GM18511 (cell line): ENCODE data around the gene ELANE.
"Not testable (repeated sequence)": the region's sequence is repeated elsewhere in the genome, so short reads cannot be mapped to it uniquely, and the experiment has no call there.

Experiments used
- ATAC-seq: cut with Tn5 transposase; IDR thresholded peaks from one replicate; pipeline ENCODE4 v1.9.1; 2021; ENCODE audit warnings: mild to moderate bottlenecking, moderate library complexity; ENCODE audit not compliant: unreplicated experiment

The ELANE gene

DNA sequence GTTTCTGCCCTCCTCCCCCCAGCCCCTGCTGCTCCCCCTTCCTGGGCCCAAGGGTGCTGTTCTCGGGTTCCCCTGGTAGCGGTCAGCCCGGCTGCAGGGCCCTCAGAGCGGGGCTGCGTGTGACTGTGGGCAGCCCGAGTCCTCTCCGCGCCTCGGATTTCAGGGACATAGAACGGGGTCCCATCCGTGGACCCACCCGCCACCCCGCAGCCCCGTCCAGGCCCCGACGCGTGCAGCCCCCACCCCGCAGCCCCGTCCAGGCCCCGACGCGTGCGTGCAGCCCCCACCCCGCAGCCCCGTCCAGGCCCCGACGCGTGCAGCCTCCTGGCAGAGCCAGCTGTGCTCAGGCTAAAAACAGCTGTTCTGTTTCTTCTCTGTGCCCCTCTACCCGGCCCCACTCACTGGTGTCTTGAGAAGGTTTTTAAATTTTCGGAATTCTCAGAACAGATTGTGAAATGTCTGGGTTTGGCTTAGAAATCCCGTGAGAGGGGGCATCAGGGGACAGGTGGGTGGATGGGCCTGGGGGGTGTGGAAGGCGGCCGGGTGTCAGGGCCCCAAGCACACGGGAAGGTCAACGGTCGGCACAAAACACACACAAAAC lies 16.8 kb upstream of the ELANE start:
- ATAC-seq: no peak

DNA sequence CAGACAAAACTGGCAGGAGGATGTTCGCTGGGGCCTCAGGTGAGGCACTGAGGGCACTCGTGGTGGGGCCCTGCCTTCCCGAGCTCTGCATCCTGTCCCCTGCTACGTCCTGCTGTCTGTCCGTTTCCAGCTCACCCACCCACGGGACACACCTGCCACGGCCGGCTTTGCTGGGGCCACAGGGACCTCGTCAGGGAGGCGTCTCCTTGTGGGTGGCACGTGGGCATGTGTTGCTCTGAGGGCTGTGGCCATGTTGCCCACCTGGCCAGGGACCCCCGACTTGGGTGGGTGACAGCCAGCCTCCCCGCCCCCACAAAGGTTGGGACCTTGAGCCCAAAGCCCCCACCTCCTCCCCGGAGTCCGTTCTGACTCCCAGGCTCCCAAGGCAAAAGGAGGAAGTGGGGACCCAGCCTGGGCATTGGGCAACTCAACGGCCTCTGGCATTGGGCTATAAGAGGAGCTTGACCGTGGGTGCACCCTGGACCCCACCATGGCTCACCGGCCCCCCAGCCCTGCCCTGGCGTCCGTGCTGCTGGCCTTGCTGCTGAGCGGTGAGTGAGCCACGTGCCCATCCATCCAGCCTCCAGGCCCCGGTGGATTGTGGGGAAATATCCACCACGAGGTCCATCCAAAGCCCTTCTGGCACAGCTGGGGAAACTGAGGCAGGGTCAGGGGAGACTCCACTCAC lies 11.4 kb upstream of the ELANE start, which contains the start of gene PRTN3:
Gene PRTN3, plus strand, starts transcription at position 481 of the 688 bp plus-strand sequence. Its CDS starts 10 bp downstream, at position 491.
- no peak for ATAC-seq

DNA sequence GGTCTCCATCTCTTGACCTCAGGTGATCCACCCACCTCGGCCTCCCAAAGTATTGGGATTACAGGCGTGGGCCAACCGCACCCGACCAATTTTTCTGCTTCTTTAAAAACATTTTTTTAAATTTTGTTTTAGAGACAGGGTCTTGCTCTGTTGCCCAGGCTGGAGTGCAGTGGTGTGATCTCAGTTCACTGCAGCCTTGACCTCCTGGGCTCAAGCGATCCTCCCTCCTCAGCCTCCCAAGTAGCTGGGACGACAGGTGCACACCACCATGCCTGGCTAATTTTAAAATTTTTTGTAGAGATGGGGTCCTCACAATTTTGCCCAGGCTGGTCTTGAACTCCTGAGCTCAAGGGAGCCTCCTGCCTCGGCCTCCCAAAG lies 9.3 kb upstream of the ELANE start:
- ATAC-seq: not testable (repeated sequence)

DNA sequence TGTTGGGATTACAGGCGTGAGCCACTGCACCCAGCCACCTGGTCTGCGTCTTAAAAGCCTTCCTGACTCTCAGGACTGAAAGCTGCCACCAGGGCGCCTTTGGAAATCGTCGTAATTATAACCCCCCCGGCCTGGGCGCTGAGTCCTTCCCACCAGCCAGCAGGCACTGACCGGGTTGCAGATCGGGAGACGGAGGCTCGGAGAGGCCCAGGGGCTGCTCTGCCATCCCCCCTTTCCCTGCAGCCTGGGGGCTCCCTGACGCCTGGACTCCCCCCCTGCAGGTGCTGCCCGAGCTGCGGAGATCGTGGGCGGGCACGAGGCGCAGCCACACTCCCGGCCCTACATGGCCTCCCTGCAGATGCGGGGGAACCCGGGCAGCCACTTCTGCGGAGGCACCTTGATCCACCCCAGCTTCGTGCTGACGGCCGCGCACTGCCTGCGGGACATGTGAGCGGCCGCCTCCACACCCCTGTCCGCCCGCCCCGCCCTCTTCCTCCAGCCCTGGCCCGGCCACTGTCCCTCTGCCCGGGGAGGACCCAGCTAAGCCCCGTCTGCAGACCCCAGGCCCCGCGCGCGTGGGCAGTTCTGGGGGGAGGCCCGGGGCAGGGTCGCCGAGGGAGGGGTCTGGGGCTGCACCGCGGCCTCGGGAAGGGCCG lies 8.8 kb upstream of the ELANE start:
- no peak for ATAC-seq

DNA sequence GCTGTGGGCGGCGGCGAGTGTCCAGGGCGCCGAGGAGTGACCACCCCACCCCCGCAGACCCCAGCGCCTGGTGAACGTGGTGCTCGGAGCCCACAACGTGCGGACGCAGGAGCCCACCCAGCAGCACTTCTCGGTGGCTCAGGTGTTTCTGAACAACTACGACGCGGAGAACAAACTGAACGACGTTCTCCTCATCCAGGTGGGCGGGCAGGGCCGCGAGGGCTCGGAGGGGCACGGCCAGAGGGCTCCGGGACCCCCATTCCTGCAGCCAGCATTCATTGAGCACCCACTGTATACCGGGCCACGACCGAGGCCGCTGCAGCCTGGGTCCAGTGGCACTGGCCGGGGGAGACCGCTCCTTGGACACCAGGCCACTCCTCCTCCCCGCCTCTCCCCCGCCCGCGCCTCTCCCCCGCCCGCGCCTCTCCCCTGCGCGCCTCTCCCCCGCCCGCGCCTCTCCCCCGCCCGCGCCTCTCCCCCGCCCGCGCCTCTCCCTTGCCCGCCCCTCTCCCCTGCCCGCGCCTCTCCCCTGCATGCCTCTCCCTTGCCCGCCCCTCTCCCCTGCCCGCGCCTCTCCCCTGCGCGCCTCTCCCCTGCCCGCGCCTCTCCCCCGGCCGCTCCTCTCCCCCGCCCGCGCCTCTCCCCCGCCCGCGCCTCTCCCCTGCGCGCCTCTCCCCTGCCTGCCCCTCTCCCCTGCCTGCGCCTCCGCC lies 8.1 kb upstream of the ELANE start:
- no peak for ATAC-seq

DNA sequence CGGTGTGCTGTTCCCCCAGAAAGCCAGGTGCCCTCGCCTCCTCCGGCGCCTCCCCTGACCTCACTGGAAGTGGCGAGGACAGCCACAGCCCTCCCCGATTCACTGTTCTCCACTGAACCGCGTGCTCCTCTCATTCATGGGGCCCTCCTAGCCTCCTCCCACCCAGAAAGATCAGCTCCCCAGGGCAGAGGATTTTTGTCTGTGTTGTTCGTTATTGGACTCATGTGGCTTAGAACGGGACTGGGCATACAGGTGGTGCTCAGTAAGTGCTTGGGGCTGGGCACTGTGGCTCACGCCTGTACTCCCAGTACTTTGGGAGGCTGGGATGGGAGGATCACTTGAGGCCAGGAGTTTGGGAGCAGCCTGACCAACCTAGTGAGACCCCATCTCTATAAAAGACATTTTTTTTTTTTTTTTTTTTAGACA lies 7.5 kb upstream of the ELANE start:
- ATAC-seq: no peak

DNA sequence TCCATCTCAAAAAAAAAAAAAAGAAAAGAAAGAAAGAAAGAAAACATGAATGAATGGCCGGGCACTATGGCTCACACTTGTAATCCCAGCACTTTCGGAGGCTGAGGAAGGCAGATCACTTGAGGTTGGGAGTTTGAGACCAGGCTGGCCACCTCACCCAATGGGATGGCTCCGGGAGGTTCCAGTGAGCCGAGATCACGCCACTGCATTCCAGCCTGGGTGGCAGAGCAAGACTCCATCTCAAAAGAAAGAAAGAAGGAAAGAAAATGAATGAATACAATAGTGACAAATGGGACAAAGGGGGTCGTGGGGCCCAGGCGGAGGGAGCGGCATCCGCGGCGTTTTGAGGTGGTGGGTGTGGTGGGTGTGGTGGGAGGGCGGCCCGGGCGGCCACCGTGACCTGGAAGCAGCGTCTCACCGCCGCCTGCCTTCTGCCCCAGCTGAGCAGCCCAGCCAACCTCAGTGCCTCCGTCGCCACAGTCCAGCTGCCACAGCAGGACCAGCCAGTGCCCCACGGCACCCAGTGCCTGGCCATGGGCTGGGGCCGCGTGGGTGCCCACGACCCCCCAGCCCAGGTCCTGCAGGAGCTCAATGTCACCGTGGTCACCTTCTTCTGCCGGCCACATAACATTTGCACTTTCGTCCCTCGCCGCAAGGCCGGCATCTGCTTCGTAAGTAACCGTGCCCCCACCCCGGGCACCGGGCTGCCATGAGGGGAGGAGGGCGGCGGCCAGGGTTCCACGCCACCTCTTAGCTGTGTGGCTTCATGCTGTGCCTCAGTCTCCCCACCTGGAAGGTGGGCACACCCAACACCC lies 6.2 kb upstream of the ELANE start:
- no peak for ATAC-seq

DNA sequence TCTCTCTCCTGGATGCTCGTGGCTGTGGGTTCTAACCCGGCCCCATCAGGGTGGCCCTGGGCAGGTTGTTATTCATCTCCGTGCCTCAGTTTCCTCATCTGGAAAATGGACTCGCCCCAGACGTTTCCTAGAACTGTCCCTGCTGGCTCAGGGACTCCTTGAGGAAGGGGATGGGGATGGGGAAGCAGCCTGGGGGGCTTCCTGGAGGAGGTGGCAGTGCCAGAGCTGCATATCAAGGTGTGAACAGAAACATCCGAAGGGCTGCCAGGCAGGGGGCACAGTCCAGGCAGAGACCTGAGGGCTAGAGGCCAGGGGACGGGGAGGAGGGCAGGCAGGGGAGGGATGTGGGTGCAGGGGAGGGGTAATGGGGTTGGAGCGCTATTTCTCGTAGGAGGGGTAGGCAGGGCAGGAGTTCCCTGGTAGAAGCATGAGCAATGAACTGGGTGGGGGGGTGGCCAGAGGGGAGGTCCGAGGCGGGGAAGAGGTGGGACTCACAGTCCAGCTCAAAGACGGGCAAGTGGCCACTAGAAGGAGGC lies 3.6 kb upstream of the ELANE start:
- ATAC-seq: no peak

DNA sequence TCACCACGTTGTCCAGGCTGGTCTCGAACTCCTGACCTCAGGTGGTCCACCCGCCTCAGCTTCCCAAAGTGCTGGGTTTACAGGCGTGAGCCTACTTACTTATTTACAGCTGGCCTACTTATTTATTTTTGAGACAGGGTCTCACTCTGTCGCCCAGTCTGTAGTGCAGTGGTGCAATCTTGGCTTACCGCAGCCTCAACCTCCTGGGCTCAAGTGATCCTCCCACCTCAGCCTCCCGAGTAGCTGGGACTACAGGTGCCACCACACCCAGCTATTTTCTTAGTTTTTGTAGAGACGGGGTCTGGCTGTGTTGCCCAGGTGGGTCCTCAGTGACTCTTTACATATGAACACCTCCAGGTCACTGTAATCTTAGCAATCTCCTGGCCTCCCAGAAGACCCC lies 2.9 kb upstream of the ELANE start:
- ATAC-seq: not testable (repeated sequence)

DNA sequence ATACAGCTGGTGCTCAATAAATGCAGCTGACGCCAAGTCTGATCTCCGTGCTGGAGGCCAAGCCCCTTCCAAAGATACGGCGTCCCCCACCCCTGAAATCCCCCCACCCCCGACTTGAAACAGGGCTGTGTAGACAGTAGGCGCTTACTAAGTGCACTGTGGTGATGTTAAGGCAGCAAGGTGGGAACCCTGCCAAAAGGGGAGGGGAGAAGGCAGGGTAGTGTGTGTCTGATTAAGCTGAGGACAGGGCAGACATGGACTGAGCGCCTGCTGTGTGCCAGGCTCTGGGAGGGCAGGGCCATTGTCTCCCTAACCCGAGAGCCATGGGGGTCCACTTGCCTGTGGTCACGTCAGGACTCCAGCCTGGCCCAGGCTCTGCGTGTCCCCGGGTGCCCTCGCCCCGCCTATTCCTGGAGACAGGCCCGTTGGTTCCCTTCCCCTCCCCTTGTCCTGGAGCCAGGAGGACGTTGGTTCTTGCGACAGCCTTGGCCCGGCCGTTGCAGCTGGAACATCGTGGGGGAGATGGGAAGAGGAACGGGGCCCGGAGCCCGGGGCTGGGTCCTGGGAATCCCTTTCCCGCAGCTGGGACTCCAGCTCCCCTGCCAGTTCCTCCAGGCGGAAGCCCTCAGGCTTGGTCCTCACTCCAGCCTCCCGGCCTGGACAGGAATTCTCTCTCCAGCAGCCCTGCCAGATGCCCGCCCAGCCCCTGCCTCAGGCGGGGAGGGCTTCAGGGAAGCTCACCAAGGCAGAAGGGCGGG lies 1.7 kb upstream of the ELANE start:
- no peak for ATAC-seq

DNA sequence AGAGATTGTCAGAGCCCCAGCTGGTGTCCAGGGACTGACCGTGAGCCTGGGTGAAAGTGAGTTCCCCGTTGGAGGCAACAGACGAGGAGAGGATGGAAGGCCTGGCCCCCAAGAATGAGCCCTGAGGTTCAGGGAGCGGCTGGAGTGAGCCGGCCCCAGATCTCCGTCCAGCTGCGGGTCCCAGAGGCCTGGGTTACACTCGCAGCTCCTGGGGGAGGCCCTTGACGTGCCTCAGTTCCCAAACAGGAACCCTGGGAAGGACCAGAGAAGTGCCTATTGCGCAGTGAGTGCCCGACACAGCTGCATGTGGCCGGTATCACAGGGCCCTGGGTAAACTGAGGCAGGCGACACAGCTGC lies 1.1 kb upstream of the ELANE start:
- no peak for ATAC-seq

DNA sequence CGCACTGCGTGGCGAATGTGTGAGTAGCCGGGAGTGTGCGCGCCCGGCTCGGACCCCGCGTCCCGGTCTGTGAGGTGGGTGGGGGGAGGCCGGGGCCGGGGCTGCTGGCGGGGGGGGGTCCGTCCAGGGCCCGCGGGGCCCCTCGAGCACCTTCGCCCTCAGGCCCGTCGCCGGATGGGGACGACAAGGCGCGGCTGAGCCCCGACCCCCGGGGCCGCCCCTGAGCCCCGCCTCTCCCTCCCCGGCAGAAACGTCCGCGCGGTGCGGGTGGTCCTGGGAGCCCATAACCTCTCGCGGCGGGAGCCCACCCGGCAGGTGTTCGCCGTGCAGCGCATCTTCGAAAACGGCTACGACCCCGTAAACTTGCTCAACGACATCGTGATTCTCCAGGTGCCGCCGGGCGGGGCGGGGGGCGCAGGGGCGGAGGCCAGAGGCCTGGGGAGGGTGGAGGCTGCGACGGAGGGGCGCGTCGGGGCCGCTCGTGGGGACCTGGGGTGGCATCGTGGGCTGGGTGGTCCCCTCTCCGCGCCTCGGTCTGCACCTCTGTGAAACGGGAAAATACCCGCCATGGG lies 997 bp downstream of the ELANE start:
- ATAC-seq: no peak

DNA sequence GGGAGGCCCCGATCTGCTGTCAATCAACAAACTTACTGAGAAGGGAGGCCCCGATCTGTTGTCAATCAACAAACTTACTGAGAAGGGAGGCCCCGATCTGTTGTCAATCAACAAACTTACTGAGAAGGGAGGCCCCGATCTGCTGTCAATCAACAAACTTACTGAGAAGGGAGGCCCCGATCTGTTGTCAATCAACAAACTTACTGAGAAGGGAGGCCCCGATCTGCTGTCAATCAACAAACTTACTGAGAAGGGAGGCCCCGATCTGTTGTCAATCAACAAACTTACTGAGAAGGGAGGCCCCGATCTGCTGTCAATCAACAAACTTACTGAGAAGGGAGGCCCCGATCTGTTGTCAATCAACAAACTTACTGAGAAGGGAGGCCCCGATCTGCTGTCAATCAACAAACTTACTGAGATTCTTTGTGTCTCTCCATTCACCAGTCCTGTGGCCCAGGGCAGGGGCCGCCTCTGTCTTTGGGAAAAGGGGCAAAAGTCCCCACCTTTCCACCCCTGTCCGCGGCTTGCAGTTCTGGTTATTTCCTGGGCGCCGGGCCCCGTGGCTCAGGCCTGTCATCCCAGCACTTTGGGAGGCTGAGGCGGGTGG lies 1.6 kb downstream of the ELANE start:
- ATAC-seq: not testable (repeated sequence)

DNA sequence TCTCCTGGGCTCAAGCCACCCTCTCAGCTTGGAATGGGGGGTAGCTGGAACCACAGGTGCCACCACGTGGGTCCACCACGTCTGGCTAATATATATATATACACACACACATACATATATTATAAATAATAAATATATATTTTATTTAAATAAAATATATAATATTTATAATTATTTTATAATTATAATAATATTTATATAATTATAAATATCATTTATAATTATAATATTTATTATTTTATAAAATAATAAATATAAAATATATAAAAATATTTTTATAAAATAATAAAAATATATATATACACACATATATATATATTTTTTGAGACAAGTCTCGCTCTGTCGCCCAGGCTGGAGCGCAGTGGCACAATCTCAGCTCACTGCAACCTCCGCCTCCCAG lies 2.4 kb downstream of the ELANE start:
- ATAC-seq: no peak

DNA sequence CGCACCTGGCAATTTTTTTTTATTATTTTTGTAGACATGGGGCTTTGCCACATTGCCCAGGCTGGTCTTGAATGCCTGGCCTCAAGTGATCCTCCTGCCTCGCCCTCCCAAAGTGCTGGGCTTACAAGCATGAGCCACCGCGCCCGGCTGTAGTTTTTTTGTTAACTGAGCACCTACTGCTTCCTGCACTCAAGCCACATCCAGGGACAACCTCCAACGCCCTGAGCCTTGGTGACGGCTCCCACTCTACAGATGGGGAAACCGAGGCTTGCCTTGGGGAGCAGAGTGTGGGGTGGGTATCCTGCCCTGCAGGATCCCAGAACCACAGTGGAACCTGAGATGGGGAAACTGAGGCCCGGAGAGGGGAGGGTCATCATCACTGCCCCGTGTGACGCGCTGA lies 3.0 kb downstream of the ELANE start:
- no peak for ATAC-seq

DNA sequence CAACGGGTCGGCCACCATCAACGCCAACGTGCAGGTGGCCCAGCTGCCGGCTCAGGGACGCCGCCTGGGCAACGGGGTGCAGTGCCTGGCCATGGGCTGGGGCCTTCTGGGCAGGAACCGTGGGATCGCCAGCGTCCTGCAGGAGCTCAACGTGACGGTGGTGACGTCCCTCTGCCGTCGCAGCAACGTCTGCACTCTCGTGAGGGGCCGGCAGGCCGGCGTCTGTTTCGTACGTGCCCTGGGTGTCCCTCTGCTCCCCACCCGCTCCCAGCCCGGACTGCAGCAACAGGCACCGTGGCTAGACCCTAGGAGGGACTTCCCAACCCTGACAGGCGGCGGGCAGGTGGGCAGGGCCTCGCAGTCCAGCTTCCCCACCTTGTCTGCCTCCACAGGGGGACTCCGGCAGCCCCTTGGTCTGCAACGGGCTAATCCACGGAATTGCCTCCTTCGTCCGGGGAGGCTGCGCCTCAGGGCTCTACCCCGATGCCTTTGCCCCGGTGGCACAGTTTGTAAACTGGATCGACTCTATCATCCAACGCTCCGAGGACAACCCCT lies 3.5 kb downstream of the ELANE start:
- ATAC-seq: no peak

DNA sequence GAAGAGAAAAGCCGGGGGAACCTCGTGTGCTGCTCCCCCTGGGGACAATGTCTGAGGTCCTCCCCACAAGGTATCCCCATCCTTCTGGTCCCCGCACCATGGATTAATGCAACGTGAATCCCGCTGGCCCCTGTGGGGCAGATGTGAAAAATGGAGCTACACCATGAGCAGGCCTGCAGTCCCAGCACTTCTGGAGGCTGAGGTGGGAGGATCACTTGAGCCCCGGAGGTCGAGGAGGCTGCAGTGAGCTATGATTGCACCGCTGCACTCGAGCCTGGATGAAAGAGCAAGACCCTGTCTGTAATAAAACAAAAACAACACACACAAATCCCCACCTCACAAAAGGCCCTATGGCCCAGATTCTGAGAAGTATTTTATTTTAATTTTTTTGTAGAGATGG lies 6.2 kb downstream of the ELANE start:
- no peak for ATAC-seq

DNA sequence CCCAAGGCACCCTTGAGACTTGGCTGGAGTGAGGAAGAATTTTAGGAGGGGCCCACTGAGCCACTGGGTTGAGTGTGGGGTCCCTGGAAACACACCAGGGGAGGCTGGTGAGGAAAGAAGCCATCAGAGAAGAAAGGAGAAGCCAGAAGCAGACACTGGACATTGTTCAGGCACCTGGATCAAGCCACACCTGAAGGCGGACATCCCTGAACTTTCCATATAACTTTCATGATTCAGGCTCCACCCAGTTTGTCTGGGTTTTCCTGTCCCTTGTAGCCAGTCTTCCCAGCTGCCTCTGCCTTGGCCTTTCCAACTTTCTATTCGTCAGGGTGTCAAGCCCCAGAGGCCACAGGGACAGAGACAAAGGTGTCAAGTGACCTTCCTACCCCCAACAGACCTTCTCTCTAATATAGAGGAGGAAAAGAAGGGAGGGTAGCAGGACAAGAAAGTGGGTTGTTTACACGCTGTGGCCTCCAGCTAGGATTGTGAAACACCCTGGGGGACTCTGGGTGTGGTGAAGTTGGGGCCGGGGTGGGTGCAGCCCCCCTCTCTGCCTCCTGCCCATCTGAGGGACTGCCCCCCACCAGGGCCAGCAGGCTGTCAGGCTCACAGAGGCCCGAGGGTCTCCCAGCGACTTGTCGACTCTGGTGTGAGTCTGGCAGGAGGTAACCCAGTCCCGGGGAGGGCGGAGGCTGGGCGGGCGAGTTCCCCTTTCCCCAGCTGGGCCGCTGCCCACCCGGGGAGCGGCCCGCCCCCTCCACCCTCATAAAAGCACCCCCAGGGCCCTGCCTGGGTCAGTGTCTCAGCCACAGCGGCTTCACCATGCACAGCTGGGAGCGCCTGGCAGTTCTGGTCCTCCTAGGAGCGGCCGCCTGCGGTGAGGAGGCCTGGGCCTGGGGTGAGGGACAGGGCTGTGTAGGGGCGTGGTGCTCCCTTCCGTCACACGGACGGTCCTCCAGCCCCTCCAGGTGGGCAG lies 7.1 kb downstream of the ELANE start, which contains the start of gene CFD:
Gene CFD, plus strand, starts transcription at position 797 of the 976 bp plus-strand sequence. Its CDS starts 26 bp downstream, at position 823.
- ATAC-seq: no peak
